ENCODE data around the gene GRHL3.

Gene GRHL3

GRCh38 chr1:24321697-24322469 is 2.7 kb downstream of the GRHL3 start:
- no peak for TF ChIP-seq CTCF (IDR thresholded peaks at IDR 0.05; ENCODE audit: unreplicated experiment in 3 of 3)
- H3K27me3 Mint-ChIP-seq (ENCODE audit: low read depth) = peaks cover 86% of the 10 kb centered on the region
- peak overlapping the region; percentile 57 to 80 (median 73) for H3K27ac Mint-ChIP-seq

GRCh38 chr1:24322470-24323177 is 3.5 kb downstream of the GRHL3 start:
- H3K4me1 Mint-ChIP-seq = peaks cover 40% of the 10 kb centered on the region
- peak overlapping the region; percentile 82 to 91 (median 85) for H3K4me3 Mint-ChIP-seq
- H3K27me3 Mint-ChIP-seq (ENCODE audit: low read depth) = peaks cover 87% of the 10 kb centered on the region
- H3K27ac Mint-ChIP-seq = peak overlapping the region; percentile 57 to 80 (median 73)
- no peaks in the 10 kb centered on the region for H3K36me3 Mint-ChIP-seq (ENCODE audit: low read depth)
- no peaks in the 10 kb centered on the region for H3K9me3 Mint-ChIP-seq
- TF ChIP-seq CTCF (IDR thresholded peaks at IDR 0.05; ENCODE audit: unreplicated experiment in 3 of 3) = no peak

More at GRCh38 chr1:24321697-24322469, 2.7 kb downstream of the GRHL3 start:
- H3K36me3 Mint-ChIP-seq (ENCODE audit: low read depth) = no peaks in the 10 kb centered on the region
- H3K4me3 Mint-ChIP-seq = peak overlapping the region; percentile 82 to 91 (median 85)
- peaks cover 44% of the 10 kb centered on the region for H3K4me1 Mint-ChIP-seq
- no peaks in the 10 kb centered on the region for H3K9me3 Mint-ChIP-seq

GRCh38 chr1:24323281-24323680 is 4.1 kb downstream of the GRHL3 start:
- peak overlapping the region in 1 of 3 experiments; percentile 46 for H3K4me3 Mint-ChIP-seq
- H3K27me3 Mint-ChIP-seq (ENCODE audit: low read depth) = peaks cover 87% of the 10 kb centered on the region
- no peaks in the 10 kb centered on the region for H3K36me3 Mint-ChIP-seq (ENCODE audit: low read depth)
- no peak for TF ChIP-seq CTCF (IDR thresholded peaks at IDR 0.05; ENCODE audit: unreplicated experiment in 3 of 3)
- H3K9me3 Mint-ChIP-seq = no peaks in the 10 kb centered on the region
- peaks cover 33% of the 10 kb centered on the region for H3K4me1 Mint-ChIP-seq
- H3K27ac Mint-ChIP-seq = no peak overlapping the region

- Mint-ChIP-seq H3K4me3 (peak overlapping the region in 1 of 3 experiments; percentile 19), H3K4me1 (peaks cover 17% of the 10 kb centered on the region), H3K27me3 (ENCODE audit: low read depth) (peaks cover 75% of the 10 kb centered on the region), H3K27ac (no peak overlapping the region), H3K9me3 (no peaks in the 10 kb centered on the region), H3K36me3 (ENCODE audit: low read depth) (no peaks in the 10 kb centered on the region)
- no peak for TF ChIP-seq CTCF (IDR thresholded peaks at IDR 0.05; ENCODE audit: unreplicated experiment in 3 of 3)
Observed at GRCh38 chr1:24324903-24325302, 5.7 kb downstream of the GRHL3 start.

GRCh38 chr1:24325587-24326449 is 6.7 kb downstream of the GRHL3 start:
- peaks cover 66% of the 10 kb centered on the region for H3K27me3 Mint-ChIP-seq (ENCODE audit: low read depth)
- no peak overlapping the region for H3K27ac Mint-ChIP-seq
- no peak for TF ChIP-seq CTCF (IDR thresholded peaks at IDR 0.05; ENCODE audit: unreplicated experiment in 3 of 3)
- no peaks in the 10 kb centered on the region for H3K9me3 Mint-ChIP-seq
- H3K4me1 Mint-ChIP-seq = peaks cover 10% of the 10 kb centered on the region
- H3K4me3 Mint-ChIP-seq = no peak overlapping the region
- H3K36me3 Mint-ChIP-seq (ENCODE audit: low read depth) = no peaks in the 10 kb centered on the region
